ENCODE data around the gene TMEM258. TPM values are rescaled to one million over a fixed set of nuclear protein-coding genes. Genes with fewer than 3 reads are reported as not detected.
A peak's percentile ranks its signal among the peaks of the same experiment; 100 is the strongest.

TMEM258 gene
- total and polyA plus RNA-seq, 10 of the 15 experiments (the other 5 are each of a cell fraction or from before 2014, with no cell fraction given), result 160 to 840 (median 326) TPM

GRCh38 chr11:61828379-61828628, 35.9 kb upstream of the TMEM258 start:
- no peaks in the 10 kb centered on the region for H4K20me1 ChIP-seq (ENCODE audit: control insufficient read depth, insufficient read depth)
- peak overlapping the region; percentile 95 for H3K27ac ChIP-seq (ENCODE audit: control insufficient read depth, insufficient read depth)
- no peak for ATAC-seq
- CTCF ChIA-PET, result interaction anchor here (0.5 to 9.7 kb wide), 8 partner anchors 8 to 280 kb away, joined by 3 to 75 read pairs (median 4); partner anchors contain the start of gene FADS1
- H3K4me2 ChIP-seq (ENCODE audit: control insufficient read depth, insufficient read depth), result peak overlapping the region; percentile 93
- in situ Hi-C loops (cut with MboI), result no loop called here
- TF ChIP-seq, protein P1, sequence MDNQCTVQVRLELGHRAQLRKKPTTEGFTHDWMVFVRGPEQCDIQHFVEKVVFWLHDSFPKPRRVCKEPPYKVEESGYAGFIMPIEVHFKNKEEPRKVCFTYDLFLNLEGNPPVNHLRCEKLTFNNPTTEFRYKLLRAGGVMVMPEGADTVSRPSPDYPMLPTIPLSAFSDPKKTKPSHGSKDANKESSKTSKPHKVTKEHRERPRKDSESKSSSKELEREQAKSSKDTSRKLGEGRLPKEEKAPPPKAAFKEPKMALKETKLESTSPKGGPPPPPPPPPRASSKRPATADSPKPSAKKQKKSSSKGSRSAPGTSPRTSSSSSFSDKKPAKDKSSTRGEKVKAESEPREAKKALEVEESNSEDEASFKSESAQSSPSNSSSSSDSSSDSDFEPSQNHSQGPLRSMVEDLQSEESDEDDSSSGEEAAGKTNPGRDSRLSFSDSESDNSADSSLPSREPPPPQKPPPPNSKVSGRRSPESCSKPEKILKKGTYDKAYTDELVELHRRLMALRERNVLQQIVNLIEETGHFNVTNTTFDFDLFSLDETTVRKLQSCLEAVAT (IDR thresholded peaks at IDR 0.05), result peak; percentile 62
- TF ChIP-seq NKRF (conservative IDR thresholded peaks at IDR 0.05) (peak; percentile 40; the same call in 1 of the 2 replicates), YBX1 (IDR thresholded peaks at IDR 0.05) (no peak), RUNX3 (IDR thresholded peaks at IDR 0.05; ENCODE audit: low read length) (peak; percentile 47; the same call in 1 of the 2 replicates)
- H3K4me3 ChIP-seq, result peak overlapping the region; percentile 100
- SMC1A ChIA-PET (ENCODE audit: uncharacterized antibody, unreplicated experiment), result interaction anchor here (0.9 to 6.2 kb wide), 4 partner anchors 12 to 143 kb away, joined by 4 to 67 read pairs (median 13); partner anchors contain the start of gene FADS1
- intact Hi-C loops (cut with micrococcal nuclease; ENCODE audit: unreplicated experiment), result loop anchor here (5.0 kb wide), 1 partner anchor 139 kb away; the partner anchor contains the start of gene FTH1
- H3K9ac ChIP-seq (ENCODE audit: control insufficient read depth, insufficient read depth, low read length), result peak overlapping the region; percentile 95
- FAIRE-seq, result no peak
- peaks cover 20% of the 10 kb centered on the region for H3K4me1 ChIP-seq (ENCODE audit: control insufficient read depth, insufficient read depth, low read length)
- RAD21 ChIA-PET (ENCODE audit: unreplicated experiment), result interaction anchor here (1.0 to 6.9 kb wide), 5 partner anchors 12 to 138 kb away, joined by 3 to 51 read pairs (median 7); partner anchors contain the start of gene FADS1
- WGBS (ENCODE audit: insufficient coverage, insufficient replicate concordance, low lambda C conversion rate, missing lambda C conversion rate), result under 1% methylated on average over 16 of the region's 16 CpGs
- POLR2A ChIA-PET, result interaction anchor here (1.2 to 6.9 kb wide), 7 partner anchors 10 to 142 kb away, joined by 3 to 167 read pairs (median 15); partner anchors contain the start of gene FADS1
- H3K79me2 ChIP-seq (ENCODE audit: control insufficient read depth, insufficient read depth, low read length), result peaks cover 65% of the 10 kb centered on the region
- DNase-seq (ENCODE audit: low read depth, low spot score), result no peak
- no peaks in the 10 kb centered on the region for H3K27me3 ChIP-seq (replicated peaks in 1 of 2; ENCODE audit: control insufficient read depth in 2 of 2, insufficient read depth in 2 of 2, low read length in 1 of 2)
- H3K36me3 ChIP-seq (ENCODE audit: control insufficient read depth in 2 of 2, insufficient read depth in 2 of 2, low read length in 1 of 2), result peaks cover 0 to 6% of the 10 kb centered on the region in 2 experiments; a peak in 1 of 4 replicates
- H2AFZ ChIP-seq (ENCODE audit: control insufficient read depth, low read depth, low read length), result peak overlapping the region; percentile 61
- no peaks in the 10 kb centered on the region for H3K9me3 ChIP-seq (replicated peaks; ENCODE audit: control insufficient read depth, insufficient read depth, low read length)
- no TSS peak for BruUV-seq (replicated peaks)

Data from GM12878 (cell line).